ENCODE data around the gene ADRM1.

DNA sequence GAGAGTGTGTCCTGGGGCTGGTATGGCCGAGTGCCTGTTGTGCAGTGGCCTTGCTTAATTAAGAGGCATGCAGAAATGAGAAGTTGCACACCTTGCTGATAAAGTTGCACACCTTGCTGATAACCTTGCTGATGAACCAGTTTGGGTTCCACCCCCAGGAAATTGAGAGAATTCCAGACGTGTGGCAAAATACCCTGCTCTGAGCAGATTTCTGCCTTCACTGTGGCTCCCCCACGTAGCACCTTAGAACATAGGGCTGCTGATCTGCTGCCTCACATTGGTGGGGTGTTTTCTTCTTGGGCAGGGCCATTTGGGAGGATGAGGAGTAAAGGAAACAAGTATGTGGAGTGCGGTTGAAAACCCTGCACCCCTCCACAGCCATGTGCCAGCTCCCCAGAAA lies 22.5 kb upstream of the ADRM1 start:
- TF ChIP-seq, protein P1, sequence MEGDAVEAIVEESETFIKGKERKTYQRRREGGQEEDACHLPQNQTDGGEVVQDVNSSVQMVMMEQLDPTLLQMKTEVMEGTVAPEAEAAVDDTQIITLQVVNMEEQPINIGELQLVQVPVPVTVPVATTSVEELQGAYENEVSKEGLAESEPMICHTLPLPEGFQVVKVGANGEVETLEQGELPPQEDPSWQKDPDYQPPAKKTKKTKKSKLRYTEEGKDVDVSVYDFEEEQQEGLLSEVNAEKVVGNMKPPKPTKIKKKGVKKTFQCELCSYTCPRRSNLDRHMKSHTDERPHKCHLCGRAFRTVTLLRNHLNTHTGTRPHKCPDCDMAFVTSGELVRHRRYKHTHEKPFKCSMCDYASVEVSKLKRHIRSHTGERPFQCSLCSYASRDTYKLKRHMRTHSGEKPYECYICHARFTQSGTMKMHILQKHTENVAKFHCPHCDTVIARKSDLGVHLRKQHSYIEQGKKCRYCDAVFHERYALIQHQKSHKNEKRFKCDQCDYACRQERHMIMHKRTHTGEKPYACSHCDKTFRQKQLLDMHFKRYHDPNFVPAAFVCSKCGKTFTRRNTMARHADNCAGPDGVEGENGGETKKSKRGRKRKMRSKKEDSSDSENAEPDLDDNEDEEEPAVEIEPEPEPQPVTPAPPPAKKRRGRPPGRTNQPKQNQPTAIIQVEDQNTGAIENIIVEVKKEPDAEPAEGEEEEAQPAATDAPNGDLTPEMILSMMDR (conservative IDR thresholded peaks at IDR 0.05; ENCODE audit: low read length): no peak
- TF ChIP-seq EZH2phosphoT487 (IDR thresholded peaks at IDR 0.05; ENCODE audit: borderline replicate concordance, low read depth, low read length): no peak

Data from OCI-LY7 (cell line).